HG03060 (cell line): Measurements from ENCODE around the gene STK17B.
"Not testable (repeated sequence)": the region's sequence is repeated elsewhere in the genome, so short reads cannot be mapped to it uniquely, and the experiment has no call there.

Source experiments
- ATAC-seq: cut with Tn5 transposase; IDR thresholded peaks from one replicate; pipeline ENCODE4 v1.9.1; 2021; ENCODE audit warnings: low read depth, moderate number of reproducible peaks; ENCODE audit not compliant: unreplicated experiment

Gene STK17B

GRCh38 chr2:196123679-196124373, 47.6 kb downstream of the STK17B start:
- ATAC-seq, result no peak

- no peak for ATAC-seq
Measured at GRCh38 chr2:196119926-196120325, 51.5 kb downstream of the STK17B start.

- ATAC-seq, result no peak
Measured at GRCh38 chr2:196117214-196117705, 54.1 kb downstream of the STK17B start.

GRCh38 chr2:196113061-196113974, 58.1 kb downstream of the STK17B start:
- no peak for ATAC-seq

- ATAC-seq, result no peak
Measured at GRCh38 chr2:196112418-196113034, 58.9 kb downstream of the STK17B start.

- ATAC-seq, result no peak
Measured at GRCh38 chr2:196108604-196109003, 62.8 kb downstream of the STK17B start.

GRCh38 chr2:196105951-196106350, 65.4 kb downstream of the STK17B start:
- ATAC-seq, result no peak

- no peak for ATAC-seq
Measured at GRCh38 chr2:196104066-196104465, 67.3 kb downstream of the STK17B start.

- ATAC-seq, result no peak
Measured at GRCh38 chr2:196103626-196104025, 67.8 kb downstream of the STK17B start.

- peak; percentile 94 for ATAC-seq
Measured at GRCh38 chr2:196101325-196101991, 69.9 kb downstream of the STK17B start.

- no peak for ATAC-seq
Measured at GRCh38 chr2:196099916-196100315, 71.5 kb downstream of the STK17B start.

- ATAC-seq, result no peak
Measured at GRCh38 chr2:196097864-196098660, 73.3 kb downstream of the STK17B start.

- no peak for ATAC-seq
Measured at GRCh38 chr2:196096982-196097745, 74.2 kb downstream of the STK17B start.

- ATAC-seq, result no peak
Measured at GRCh38 chr2:196096264-196096663, 75.1 kb downstream of the STK17B start.

- not testable (repeated sequence) for ATAC-seq
Measured at GRCh38 chr2:196089448-196089847, 81.9 kb downstream of the STK17B start.

- ATAC-seq, result no peak
Measured at GRCh38 chr2:196088203-196088602, 83.2 kb downstream of the STK17B start.

- ATAC-seq, result no peak
Measured at GRCh38 chr2:196086517-196087368, 84.6 kb downstream of the STK17B start.

GRCh38 chr2:196083601-196084000, 87.8 kb downstream of the STK17B start:
- ATAC-seq, result no peak
